HUES6 (cell line): Measurements from ENCODE around the gene FCER1G.

ENCODE experiments used
- H3K27ac ChIP-seq: 2 replicates; pipeline ENCODE4 v1.7.0; 2013; ENCODE audit warnings: low read depth, mild to moderate bottlenecking, low read length, inconsistent platforms
- H3K27me3 ChIP-seq: 2 replicates; pipeline ENCODE4 v1.6.1; 2013; ENCODE audit warnings: low read length; ENCODE audit not compliant: control insufficient read depth, insufficient read depth
- H3K36me3 ChIP-seq: 2 replicates; pipeline ENCODE4 v1.6.1; 2013; ENCODE audit warnings: low read length; ENCODE audit not compliant: control insufficient read depth, insufficient read depth
- H3K4me1 ChIP-seq: 2 replicates; pipeline ENCODE4 v1.6.1; 2013; ENCODE audit warnings: low read length; ENCODE audit not compliant: control insufficient read depth, insufficient read depth
- H3K4me3 ChIP-seq: 2 replicates; pipeline ENCODE4 v1.5.1; 2013; ENCODE audit warnings: low read depth, low read length
- H3K9ac ChIP-seq: one replicate; pipeline ENCODE4 v1.6.1; 2013; ENCODE audit warnings: mild to moderate bottlenecking, low read length
- H3K9me3 ChIP-seq: 2 replicates; pipeline ENCODE4 v1.6.1; 2013; ENCODE audit warnings: low read depth, low read length; ENCODE audit not compliant: control insufficient read depth, insufficient read depth

Gene FCER1G

GRCh38 chr1:161198194-161198896, 16.8 kb upstream of the FCER1G start:
- H3K36me3 ChIP-seq = peaks cover 11% of the 10 kb centered on the region; the same call in 1 of the 2 replicates
- H3K9ac ChIP-seq = peak overlapping the region; percentile 47

GRCh38 chr1:161198897-161199431, 16.1 kb upstream of the FCER1G start, which contains the start of gene ADAMTS4:
Gene ADAMTS4, minus strand, starts transcription at chr1:161199054. Its CDS starts 427 bp downstream, at chr1:161198627.
- H3K4me1 ChIP-seq = peaks cover 56% of the 10 kb centered on the region
- peak within 1 kb of the TSS; percentile 54 for H3K4me3 ChIP-seq
- H3K27me3 ChIP-seq = no peaks in the 10 kb centered on the region
- H3K9me3 ChIP-seq = no peaks in the 10 kb centered on the region
- peaks cover 17% of the 10 kb centered on the region for H3K36me3 ChIP-seq
- peak within 1 kb of the TSS; percentile 96 for H3K27ac ChIP-seq
- peak within 1 kb of the TSS; percentile 47 for H3K9ac ChIP-seq

More at GRCh38 chr1:161198194-161198896, 16.8 kb upstream of the FCER1G start:
- no peaks in the 10 kb centered on the region for H3K9me3 ChIP-seq
- peaks cover 56% of the 10 kb centered on the region for H3K4me1 ChIP-seq
- peak overlapping the region; percentile 45; the same call in 1 of the 2 replicates for H3K27ac ChIP-seq
- H3K4me3 ChIP-seq = peak overlapping the region; percentile 54
- H3K27me3 ChIP-seq = no peaks in the 10 kb centered on the region

GRCh38 chr1:161199506-161200139, 15.5 kb upstream of the FCER1G start:
- H3K27me3 ChIP-seq = no peaks in the 10 kb centered on the region
- peak overlapping the region; percentile 96 for H3K27ac ChIP-seq
- H3K9me3 ChIP-seq = no peaks in the 10 kb centered on the region
- peak overlapping the region; percentile 19 for H3K9ac ChIP-seq
- peak overlapping the region; percentile 54; the same call in 1 of the 2 replicates for H3K4me3 ChIP-seq
- H3K4me1 ChIP-seq = peaks cover 56% of the 10 kb centered on the region
- peaks cover 24% of the 10 kb centered on the region for H3K36me3 ChIP-seq

GRCh38 chr1:161200421-161200991, 14.6 kb upstream of the FCER1G start:
- H3K27ac ChIP-seq = peak overlapping the region; percentile 96
- H3K9me3 ChIP-seq = no peaks in the 10 kb centered on the region
- peaks cover 56% of the 10 kb centered on the region for H3K4me1 ChIP-seq
- no peaks in the 10 kb centered on the region for H3K27me3 ChIP-seq
- 0 out of 2 replicates have a peak overlapping the region, but pooled peaks have one; percentile 54 for H3K4me3 ChIP-seq
- H3K36me3 ChIP-seq = peaks cover 26% of the 10 kb centered on the region
- H3K9ac ChIP-seq = peak overlapping the region; percentile 79

GRCh38 chr1:161200992-161201835, 13.9 kb upstream of the FCER1G start:
- peak overlapping the region; percentile 79 for H3K9ac ChIP-seq
- peaks cover 29% of the 10 kb centered on the region for H3K36me3 ChIP-seq
- H3K27me3 ChIP-seq = no peaks in the 10 kb centered on the region
- peak overlapping the region; percentile 96 for H3K27ac ChIP-seq
- peak overlapping the region; percentile 78 for H3K4me3 ChIP-seq
- H3K4me1 ChIP-seq = peaks cover 56% of the 10 kb centered on the region
- no peaks in the 10 kb centered on the region for H3K9me3 ChIP-seq

GRCh38 chr1:161201836-161202712, 13.0 kb upstream of the FCER1G start, which contains the start of gene NDUFS2:
Gene NDUFS2, plus strand, starts transcription at chr1:161202367. Its CDS starts 19 bp downstream, at chr1:161202386.
- peaks cover 37% of the 10 kb centered on the region for H3K36me3 ChIP-seq
- peak within 1 kb of the TSS; percentile 78 for H3K4me3 ChIP-seq
- H3K9ac ChIP-seq = peak within 1 kb of the TSS; percentile 91
- peaks cover 49% of the 10 kb centered on the region for H3K4me1 ChIP-seq
- peak within 1 kb of the TSS; percentile 96 for H3K27ac ChIP-seq
- no peaks in the 10 kb centered on the region for H3K9me3 ChIP-seq
- H3K27me3 ChIP-seq = no peaks in the 10 kb centered on the region

GRCh38 chr1:161206411-161207140, 8.5 kb upstream of the FCER1G start:
- no peaks in the 10 kb centered on the region for H3K9me3 ChIP-seq
- H3K4me3 ChIP-seq = no peak overlapping the region
- no peak overlapping the region for H3K9ac ChIP-seq
- no peak overlapping the region for H3K27ac ChIP-seq
- no peaks in the 10 kb centered on the region for H3K27me3 ChIP-seq
- peaks cover 70% of the 10 kb centered on the region for H3K36me3 ChIP-seq
- H3K4me1 ChIP-seq = peaks cover 8% of the 10 kb centered on the region

GRCh38 chr1:161207173-161207572, 7.9 kb upstream of the FCER1G start:
- Histone ChIP-seq H3K27me3 (no peaks in the 10 kb centered on the region), H3K27ac (no peak overlapping the region), H3K9me3 (no peaks in the 10 kb centered on the region), H3K4me1 (peaks cover 4% of the 10 kb centered on the region), H3K9ac (no peak overlapping the region), H3K4me3 (no peak overlapping the region), H3K36me3 (peaks cover 76% of the 10 kb centered on the region)

GRCh38 chr1:161209790-161210409, 5.2 kb upstream of the FCER1G start:
- no peaks in the 10 kb centered on the region for H3K9me3 ChIP-seq
- no peak overlapping the region for H3K9ac ChIP-seq
- no peak overlapping the region for H3K27ac ChIP-seq
- H3K36me3 ChIP-seq = peaks cover 85% of the 10 kb centered on the region
- no peaks in the 10 kb centered on the region for H3K27me3 ChIP-seq
- H3K4me1 ChIP-seq = peaks cover 4% of the 10 kb centered on the region
- no peak overlapping the region for H3K4me3 ChIP-seq
